ENCODE results near the gene PLEKHN1.

The PLEKHN1 gene

DNA sequence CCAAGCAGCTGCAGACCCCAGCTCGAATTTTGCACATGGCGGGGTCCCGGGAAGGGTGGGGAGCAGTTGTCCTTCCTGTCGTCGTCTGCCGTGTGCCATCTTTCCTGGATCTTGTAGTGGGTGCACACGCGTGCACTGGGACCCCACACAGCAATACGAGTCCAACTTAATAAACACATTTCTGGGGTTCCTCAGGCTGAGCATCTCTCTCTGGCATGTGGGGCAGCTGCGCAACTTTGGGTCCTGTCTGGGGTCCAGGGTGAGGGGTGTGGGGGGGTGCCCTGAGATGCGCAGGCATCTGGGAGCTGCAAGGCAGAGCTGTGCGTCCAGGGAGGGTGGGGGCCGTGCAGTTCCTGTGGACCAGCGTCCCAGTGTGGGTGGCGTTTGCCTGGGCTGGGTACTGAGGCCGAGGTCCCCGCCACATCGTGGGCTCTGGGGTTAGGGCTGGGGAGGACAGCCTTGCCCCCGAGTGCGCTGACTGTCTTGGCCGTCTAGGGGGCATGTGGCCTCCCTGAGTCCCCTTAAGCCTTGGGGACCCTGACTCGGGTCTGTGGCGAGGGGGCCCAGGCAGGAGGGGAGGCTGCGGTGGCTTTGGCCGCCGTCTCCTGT lies 652 bp upstream of the PLEKHN1 start:
- TF ChIP-seq, protein P1, sequence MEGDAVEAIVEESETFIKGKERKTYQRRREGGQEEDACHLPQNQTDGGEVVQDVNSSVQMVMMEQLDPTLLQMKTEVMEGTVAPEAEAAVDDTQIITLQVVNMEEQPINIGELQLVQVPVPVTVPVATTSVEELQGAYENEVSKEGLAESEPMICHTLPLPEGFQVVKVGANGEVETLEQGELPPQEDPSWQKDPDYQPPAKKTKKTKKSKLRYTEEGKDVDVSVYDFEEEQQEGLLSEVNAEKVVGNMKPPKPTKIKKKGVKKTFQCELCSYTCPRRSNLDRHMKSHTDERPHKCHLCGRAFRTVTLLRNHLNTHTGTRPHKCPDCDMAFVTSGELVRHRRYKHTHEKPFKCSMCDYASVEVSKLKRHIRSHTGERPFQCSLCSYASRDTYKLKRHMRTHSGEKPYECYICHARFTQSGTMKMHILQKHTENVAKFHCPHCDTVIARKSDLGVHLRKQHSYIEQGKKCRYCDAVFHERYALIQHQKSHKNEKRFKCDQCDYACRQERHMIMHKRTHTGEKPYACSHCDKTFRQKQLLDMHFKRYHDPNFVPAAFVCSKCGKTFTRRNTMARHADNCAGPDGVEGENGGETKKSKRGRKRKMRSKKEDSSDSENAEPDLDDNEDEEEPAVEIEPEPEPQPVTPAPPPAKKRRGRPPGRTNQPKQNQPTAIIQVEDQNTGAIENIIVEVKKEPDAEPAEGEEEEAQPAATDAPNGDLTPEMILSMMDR (IDR thresholded peaks at IDR 0.05; ENCODE audit: control insufficient read depth, insufficient read depth, low read depth, low read length, missing control alignments) = no peak
- DNase-seq (ENCODE audit: low read depth) = no peak
- H3K4me3 ChIP-seq (ENCODE audit: control insufficient read depth, low read depth, low read length) = no peak overlapping the region

DNA sequence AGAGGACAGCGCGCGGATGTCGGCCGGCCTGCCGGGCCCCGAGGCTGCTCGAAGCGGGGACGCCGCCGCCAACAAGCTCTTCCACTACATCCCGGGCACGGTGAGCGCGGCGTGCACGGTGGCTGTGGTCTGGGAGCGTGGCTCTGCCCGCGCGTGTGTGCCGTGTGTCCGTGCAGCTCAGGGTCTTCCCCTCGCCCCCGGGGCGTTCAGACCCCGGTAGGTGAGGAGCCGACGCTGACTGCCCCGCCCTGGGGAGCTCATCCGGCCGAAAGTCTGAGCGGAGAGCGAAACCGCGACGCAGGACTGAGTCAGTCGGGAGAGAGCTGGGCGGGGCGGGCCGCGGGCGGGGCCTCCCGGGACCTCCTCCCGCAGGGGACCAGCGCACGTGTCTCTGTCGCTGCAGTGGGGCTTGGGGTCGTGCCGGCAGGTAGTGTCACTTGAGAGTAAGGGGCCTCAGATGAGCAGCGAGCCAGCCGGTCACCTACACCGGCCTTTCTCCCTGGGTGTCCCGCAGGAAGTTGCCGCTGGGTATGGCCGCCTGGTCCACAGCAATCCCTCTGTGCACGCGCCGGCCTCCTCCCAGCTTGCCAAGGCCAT lies 520 bp downstream of the PLEKHN1 start:
- H3K4me3 ChIP-seq (ENCODE audit: control insufficient read depth, low read depth, low read length) = peak overlapping the region; percentile 68
- TF ChIP-seq, protein P1 (IDR thresholded peaks at IDR 0.05; ENCODE audit: control insufficient read depth, insufficient read depth, low read depth, low read length, missing control alignments) = no peak
- DNase-seq (ENCODE audit: low read depth) = no peak

DNA sequence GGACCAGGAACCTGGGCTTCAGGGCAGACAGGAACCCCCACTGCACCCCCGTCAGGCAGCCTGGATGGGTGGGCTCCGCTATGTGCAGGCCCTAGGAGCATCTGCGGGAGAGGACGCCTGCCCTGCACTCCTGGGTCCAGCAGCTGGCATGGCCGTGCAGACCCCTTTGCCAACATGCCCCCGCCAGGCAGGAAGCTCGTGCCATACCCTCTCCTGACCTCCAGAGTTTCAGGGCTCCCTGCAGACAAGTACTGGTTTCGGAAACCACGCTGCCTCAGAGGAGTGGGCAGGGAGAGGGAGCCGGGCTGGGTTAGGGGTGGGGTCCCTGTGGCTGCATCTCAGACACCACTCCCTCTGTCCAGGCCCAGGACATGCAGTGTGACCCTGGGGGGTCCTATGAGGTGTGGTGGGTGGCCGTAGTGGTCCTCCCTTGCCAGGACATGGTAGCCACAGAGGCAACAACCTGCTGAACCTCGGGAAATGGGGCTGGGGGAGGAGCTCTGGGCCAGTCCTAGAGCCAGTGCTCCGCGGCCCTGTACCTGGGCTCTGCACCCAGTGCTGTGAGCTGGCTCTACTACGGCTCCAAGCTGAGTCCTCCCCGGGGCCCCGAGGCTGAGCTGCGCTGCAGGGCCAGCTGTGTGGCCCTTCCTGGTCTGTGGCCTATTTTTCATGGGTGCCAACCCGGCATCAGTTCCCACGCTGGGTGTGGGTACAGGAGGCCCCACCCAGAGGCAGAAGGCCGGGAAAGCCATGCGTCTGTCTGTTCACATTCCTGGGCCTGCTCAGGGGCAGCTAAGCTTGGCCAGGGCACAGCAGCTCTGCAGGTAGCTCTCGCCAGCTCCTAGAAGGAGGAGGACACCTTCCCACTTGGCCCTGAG lies 1.4 kb downstream of the PLEKHN1 start:
- no peak for DNase-seq (ENCODE audit: low read depth)
- TF ChIP-seq, protein P1 (IDR thresholded peaks at IDR 0.05; ENCODE audit: control insufficient read depth, insufficient read depth, low read depth, low read length, missing control alignments) = no peak
- no peak overlapping the region for H3K4me3 ChIP-seq (ENCODE audit: control insufficient read depth, low read depth, low read length)

DNA sequence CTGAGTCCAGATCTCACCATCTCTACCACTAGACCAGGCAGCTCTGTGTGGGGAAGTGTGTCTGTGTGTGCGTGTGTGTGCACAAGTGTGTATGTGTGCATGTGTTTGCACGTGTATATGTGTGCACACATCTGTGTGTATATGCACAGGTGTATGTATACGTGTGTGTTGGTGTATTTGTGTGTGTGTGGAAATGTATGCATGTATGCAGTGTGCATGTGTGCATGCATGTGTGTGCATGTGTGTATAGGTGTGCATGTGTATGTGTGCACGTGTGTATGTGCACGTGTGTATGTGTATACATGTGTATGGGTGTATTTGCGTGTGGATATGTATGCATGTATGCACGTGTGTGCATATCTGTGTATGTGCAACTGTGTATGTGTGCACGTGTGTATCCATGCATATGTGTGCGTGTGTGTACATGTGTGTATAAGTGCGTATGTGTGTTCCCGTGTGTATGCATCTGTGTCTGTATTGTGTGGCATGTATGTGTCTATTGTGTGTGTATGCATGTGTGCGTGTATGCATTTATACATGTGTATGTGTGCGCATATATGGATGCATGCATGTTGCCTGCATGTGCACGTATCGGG lies 3.1 kb downstream of the PLEKHN1 start:
- TF ChIP-seq, protein P1 (IDR thresholded peaks at IDR 0.05; ENCODE audit: control insufficient read depth, insufficient read depth, low read depth, low read length, missing control alignments) = no peak
- no peak for DNase-seq (ENCODE audit: low read depth)

DNA sequence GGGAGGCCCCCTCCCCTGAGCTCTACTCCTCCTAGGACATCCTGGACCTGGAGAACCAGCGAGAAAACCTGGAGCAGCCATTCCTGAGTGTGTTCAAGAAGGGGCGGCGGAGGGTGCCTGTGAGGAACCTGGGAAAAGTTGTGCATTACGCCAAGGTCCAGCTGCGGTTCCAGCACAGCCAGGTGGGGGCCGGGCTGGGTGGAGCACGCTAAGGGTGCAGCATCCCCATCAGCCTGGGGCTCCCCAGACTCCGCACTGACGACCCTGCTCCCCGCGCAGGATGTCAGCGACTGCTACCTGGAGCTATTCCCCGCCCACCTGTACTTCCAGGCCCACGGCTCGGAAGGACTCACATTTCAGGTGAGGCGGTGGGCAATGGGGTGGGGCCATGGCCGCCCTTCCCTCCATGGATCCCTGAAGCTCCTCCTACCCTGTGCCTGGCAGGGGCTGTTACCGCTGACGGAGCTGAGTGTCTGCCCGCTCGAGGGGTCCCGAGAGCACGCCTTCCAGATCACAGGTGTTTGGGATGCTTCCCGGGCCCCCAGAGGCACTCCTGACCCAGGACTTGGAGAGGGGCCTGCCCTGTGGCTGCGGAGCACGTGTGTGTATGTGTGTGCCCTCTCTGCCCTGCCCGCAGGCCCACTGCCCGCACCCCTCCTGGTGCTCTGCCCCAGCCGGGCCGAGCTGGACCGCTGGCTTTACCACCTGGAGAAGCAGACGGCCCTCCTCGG lies 4.1 kb downstream of the PLEKHN1 start:
- no peak overlapping the region for H3K4me3 ChIP-seq (ENCODE audit: control insufficient read depth, low read depth, low read length)
- DNase-seq (ENCODE audit: low read depth) = no peak
- TF ChIP-seq, protein P1 (IDR thresholded peaks at IDR 0.05; ENCODE audit: control insufficient read depth, insufficient read depth, low read depth, low read length, missing control alignments) = no peak

More for the DNA sequence above, 3.1 kb downstream of the PLEKHN1 start:
- no peak overlapping the region for H3K4me3 ChIP-seq (ENCODE audit: control insufficient read depth, low read depth, low read length)

Data from AG09309 (cell line).